GM21447 (cell line): Measurements from ENCODE around the gene POLR1H.

ENCODE experiments used
- ATAC-seq: cut with Tn5 transposase; IDR thresholded peaks from one replicate; pipeline ENCODE4 v1.9.1; 2021; ENCODE audit not compliant: unreplicated experiment

Gene POLR1H

DNA sequence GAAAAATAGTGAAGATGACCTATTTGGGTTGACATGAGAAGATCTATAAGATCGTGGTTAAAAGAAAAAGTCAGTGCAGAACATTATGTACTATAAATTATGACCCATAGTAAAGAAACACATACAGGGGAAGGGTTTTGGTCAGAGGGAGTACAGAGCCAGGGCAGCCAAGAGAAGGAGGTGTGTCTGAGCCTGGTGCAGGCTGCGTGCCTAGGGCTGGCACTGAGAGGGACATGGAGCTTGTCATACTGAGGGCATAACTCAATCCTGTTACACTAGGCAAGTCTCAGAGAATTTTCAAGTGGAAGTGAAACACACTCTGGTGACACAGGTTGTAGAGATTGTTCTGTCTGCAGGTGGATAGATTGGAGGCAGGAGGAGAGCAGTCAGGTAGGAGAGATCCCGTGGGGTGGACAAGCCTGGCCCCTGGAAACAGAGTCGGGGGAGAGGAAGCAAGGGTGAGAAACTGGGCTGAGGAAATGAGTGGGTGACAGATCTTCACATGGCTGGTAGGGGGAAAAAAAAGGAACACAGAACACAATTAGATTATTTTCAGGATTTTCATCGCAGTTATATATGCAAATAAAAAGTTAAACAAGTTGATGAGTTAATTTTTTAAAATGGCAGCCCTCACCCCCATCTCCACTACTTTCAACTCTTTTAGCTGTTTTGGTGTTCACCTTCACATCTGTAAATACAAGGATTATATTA lies 33.0 kb downstream of the POLR1H start:
- ATAC-seq: no peak

DNA sequence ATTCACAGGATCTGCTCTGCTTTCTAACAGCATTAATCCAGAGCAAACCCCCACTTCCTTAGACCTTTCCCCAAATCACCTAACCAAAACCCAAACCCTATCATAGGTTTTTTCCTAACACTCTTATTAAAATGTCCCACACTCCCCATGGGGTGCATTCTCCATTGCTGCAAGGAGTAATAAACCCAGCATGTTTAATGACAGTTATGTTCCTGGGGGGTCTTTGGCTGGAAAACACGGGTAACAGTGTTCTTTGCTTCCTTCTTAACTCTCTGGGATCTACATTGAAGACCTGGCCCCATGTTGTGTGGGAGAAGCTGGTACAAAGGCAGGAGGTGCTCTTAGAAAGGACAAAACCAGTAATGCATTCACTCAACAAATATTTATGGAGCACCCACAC lies 35.8 kb downstream of the POLR1H start:
- ATAC-seq: no peak

DNA sequence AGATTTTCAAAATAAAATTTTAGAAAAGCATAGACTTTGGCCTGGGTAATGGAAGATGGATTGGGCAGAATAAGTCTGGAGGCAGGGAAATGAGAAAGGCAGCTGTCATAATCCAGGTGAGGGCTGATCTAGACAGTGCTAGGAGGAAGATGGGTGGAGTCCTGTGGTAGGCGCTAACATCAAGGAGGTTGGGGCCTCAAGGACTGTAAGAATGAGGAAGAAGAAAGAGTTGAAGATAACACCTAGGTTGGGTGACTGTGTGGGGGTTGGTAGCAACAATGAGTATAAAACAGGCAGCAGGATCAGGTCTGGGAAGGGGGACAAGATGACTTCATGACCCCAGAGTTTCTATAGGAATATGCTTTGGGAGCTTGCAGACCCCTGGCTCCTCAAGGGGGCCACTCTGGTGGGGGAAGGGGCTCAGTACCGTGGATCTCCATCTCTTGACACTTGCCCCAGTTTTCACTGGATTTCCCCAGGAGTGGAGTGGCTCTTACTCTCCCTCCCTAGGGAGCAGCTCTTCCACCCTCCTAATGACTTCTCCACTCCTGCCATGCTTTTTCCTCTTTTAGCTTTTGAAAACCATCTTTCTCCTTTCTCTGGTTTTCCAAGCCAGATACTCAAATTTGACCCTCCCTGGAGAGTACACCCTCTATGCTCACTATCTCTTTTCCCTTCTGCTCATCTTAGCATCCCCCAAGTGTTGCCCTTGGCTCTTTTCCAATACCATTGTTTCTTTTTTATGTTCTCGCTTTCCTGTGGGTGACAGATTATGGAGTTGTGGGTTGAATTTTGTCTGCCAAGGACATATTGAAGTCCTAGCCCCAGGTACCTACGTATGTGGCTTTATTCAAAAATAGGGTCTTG lies 37.1 kb downstream of the POLR1H start:
- ATAC-seq: no peak

DNA sequence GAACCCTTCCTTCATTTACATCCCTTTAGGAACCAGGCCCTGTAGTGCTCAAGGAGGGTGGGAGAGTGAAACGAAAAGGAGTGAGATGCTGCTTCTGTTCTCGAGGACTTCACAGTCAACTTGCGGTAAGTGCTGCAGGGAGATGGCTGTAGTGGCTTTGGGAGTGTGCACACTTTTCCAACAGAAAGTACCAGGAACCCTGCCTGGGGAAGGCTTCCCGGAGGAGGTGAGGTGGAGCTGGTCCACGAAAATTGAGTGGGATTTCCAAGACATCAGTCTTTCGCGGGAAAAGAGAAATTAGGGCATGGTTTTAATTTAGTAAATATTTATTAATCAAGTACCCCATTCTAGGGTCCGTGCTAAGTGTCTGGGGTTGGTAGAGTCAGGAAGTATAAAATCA lies 39.1 kb downstream of the POLR1H start:
- no peak for ATAC-seq

DNA sequence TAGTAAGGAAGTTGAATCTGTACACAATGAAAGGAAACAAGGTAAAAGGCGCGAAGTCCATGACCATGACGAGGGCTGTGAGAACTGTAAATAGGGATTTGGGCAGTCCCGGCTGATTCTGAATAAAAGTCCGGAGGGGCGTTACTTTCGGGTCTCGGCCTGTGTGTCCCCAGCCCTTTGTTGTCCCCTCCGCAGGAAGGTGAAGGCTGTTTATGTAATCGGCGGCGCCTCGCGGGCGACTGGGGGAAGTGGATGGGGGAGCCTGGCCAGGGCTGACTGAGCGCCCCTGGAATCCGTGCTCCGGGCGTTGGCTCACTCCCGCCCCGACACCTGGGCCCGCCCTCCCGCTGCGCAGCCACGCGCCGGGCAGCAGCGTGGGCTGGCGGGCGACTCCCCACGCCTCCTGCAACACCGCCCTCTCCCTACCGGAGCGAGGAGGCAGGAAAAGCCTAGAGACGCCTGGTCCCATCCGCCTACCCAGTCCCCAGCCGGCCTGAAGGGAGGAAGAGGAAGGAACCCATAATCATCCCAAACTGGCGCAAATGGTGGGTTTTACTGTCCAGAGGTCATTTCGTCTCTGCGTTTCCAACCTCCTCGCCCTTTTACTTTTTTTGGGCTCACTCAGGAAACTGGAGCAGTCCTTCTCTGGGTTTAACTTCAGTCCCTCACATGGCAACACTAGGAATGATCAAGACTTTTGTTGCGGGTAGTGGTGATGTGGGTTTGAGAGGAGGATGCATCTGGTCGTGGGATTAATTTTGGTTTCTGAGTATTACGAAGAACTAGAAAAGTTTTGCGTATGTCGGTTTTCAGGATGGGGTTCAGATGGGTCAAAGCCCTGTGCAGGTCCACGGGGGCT lies 39.7 kb downstream of the POLR1H start:
- no peak for ATAC-seq

DNA sequence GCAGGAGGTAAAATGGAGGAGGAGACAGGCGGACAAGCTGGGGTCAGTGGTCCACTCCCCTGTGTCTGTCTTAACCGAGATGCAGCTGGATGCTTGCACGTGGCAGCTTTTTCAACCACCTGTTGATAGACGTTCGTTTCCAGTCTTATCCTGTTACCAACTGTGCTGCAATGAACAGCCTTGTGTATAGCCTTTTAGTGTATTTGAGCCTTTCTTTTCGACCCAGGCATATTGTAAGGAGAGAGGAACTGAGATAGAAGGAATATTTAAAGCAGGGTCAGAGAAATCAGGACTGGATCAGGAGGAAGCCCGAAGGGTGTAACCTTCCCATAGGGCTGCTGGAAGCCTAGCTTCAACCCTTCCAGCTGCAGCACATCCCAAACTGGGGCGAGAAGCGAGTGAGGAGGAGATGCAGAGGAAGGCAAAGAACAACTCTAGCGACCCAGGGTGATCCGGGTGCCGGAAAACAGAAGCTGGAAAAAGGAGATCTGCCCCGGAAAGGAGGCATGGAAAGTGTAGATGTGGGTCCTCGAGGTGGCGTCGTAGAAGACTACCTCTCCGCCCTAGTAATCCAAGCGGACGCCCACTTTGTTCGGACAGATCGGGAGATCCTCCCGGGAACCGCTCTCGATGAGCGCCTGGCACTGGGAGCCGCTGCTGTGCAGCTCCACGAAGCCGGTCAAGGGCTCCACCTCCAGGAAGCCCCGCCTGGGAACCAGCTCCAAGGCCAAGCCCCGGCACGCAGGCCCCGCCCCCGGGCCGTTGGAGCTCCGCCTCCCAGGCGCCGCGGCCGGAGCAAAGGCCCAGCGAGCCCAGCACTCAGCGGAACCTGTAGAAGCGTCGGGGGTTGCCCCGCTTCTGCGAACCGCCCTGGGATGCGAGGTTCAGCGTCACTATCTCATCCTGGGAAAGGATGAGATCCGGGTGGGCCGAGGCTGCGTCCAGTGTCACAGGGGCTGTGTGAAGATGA lies 40.7 kb downstream of the POLR1H start:
- ATAC-seq: peak; percentile 56

DNA sequence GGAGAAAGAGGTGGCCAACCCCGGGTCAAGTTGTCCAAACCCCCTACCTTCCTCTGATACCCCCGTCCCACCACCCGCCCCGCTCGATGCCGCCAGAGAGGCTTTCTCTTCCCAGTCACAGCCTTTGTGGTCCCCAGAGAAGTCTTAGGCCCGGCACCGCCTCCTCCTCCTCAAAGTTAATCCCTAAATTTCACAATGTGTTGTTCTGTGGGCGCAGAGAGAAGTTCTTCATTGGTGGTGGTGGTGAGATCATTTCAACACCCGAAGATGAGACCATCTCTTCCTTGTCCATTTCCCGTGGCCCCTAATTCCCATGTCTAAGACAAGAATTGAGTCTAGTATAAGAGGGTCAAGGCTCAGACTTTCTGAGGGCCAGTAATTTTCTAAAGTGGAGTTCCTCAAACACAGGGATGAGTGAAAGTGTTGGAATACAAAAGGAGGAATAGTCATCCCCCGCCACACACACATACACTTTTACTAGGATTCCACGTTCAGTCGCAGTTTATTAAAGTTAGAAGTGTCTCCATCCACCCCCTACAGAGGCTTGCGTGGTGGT lies 41.4 kb downstream of the POLR1H start:
- no peak for ATAC-seq

DNA sequence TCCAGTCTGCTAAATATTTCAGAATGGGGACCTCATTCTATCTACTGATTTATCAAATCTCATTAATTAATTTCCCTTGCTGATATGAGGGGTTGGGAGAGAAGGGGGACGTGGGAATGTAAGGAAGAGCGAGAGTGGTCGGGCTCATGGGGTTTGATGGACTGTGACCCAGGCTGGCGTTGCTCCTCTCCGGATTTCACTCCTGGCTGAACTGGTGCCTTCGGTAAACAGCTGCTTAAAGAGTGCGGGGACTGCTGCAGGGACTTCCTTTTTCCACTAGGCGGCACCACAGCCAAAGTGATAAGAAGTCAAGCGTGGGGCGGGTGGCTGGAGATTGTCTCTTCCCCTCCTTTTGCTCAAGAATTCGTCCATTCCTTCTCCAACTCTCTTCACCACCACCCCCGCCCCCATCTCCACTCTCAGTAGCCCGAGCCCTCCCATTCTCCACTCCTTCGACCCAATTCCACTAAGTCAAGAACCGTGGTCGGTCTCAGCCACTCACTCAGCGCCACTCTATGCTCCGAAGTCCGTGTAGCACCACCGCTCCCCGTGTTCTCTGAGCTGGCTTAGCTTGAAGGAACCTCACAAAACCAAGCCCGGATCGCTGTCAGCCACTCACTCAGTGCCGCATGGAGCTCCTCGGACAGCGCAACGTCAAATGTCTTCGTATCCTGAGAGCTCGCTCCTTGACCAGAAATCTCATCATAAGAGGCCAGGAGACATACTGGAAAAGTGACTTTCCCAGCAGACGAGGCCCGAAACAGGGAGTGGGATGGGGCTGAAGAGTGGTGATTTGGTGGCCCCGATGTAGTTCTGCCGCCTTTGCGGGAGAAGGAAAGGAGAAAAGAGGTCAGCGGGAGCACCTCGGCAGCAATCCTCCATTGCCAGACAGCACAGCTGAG lies 42.2 kb downstream of the POLR1H start:
- ATAC-seq: peak; percentile 64

DNA sequence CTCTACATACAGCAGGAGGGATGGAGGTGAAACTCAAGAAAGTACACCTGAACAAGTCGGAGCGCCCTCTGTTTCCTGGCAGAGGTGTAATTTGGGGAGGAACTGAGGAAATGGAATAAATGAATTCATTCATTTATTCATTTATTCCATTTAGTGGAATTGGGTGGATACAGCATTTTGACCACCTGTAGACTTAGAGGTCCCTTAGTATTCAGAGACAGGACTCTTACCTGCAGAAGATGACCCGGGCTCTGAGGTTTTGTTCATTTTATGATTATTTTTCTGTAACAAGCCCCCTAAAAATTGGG lies 42.8 kb downstream of the POLR1H start:
- ATAC-seq: no peak

DNA sequence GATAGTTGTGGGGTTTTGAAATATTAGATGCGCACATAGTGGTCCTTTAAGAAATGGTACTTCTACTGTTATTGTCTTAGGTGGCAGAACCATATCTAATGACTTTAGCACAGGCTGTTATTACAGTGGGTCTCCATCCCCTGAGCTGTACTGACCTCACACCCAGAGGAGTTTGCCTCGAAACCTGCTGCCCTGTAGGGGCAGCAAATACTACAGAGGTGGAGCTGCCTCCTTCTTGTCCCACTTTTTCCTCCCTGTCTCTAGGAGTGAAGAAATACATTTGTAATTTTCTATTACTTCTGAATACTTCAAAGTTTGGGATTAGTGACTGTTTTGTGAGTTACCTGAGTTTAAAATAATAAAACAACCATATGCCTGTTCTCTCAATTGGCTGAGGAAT lies 43.6 kb downstream of the POLR1H start:
- no peak for ATAC-seq

DNA sequence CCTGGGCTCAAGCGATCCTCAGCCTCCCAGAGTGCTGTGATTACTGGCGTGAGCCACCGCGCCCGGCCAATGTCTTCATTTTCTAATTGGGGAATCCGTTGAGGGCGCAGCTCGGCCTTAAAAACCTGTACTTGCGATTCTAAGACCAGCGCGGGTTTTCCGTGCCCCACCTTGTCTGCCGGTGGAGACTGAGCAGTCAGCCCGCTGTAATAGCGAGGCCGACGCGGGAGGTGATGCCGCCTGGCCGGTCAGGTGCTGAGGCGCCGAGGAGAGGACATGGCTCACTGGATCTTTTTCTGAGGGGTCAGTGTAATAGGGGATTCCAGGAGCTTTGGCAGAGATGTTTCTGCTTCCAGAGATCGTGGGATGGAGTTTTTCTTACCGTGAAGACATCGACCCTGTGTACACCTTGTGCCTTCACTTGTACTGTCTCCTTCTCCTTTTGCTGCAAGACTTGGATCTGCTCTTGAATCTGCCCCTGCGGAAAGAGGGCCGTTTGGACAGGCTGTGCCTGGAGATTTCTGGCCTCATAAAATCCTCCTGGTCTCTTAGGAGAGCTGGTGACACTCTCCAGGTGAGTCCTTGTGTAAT lies 50.3 kb downstream of the POLR1H start:
- ATAC-seq: no peak

DNA sequence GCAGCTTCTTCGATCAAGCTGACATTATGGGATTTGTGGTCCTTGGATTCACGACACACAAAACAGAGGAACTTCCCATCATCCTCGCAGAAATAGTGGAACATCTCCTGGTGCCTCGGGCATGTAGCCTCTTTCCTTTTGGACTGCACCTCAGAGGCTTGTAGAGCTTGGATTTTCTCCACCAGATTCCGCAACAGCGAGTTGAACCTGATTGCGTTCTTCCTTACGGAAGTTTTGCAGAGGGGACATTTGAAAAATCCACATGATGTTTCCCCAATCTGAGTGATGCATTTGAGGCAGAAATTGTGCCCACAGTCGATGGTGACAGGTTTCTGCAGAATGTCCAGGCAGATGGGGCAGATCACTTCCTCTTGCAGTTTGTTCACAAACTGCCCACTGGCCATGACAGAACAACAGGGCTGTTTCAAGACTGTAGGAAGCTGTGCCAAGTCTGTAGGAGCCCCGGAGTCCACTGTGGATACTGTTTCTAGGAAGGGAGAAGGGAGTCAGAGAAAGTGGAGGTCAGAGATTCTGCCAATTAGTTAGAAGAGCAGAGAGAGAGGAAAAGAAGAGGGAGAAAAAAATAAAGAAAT lies 51.4 kb downstream of the POLR1H start:
- ATAC-seq: no peak

DNA sequence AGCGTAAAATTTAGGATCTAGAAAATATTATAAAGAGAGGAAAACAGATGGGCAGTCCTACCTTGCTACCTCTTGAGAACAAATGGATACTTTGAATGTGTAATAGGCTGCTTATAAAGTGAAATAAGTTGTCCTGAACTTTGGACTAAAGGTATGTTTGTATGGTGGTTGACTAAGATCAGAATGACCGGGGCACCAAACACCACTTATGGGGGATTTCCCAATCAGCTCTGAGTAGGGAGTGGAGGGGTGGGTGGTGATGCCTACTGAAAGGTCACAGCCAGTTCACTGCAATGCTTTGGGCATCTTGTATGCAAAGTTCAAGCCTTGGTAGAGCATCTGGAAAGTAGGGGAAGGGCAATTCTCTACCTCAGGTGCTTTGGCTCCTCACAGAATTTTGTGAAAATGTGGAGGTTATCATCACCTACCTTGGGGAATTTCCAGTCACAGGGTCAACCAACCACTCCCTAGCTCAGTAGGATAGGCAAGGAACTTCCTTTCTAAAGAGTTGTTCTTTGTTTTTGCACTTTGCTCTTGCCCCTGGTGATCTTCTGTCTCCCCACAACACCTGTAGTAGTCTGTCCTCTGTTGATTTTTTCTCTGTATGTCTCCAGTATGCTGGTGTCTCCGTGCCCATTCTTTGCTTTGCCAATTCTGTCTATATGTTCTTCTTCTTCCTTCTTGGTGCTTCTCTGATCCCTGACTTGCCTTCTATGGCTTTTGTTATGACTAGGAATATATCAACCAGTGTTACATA lies 52.1 kb downstream of the POLR1H start, which contains the start of gene TRIM31:
TSS of gene TRIM31 (minus strand) at position 88 of the 757 bp plus-strand sequence. CDS start 285 bp downstream, outside the sequence.
- ATAC-seq: no peak

DNA sequence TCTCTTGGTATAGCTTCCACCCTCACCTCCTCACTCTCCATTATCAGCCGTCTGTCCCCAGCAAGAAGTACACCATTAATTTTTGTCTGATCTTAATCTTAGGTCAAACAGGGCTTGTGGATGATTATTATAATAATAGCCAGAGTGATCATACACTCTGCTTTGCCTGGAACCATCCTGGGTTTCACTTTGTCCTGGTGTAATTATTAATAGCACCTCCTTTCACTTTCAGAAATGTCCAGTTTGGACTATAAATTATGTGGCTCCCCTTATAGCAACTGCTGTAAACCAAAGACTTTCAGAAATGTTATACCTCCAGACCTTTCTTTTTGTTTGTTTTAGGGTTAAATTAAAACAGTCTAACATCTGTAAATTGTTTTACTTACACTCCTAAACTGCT lies 52.8 kb downstream of the POLR1H start:
- no peak for ATAC-seq
